Fibroblast of peridontal ligament (primary cell): ENCODE measurements around the gene MAML2.
A peak's percentile ranks its signal among the peaks of the same experiment; 100 is the strongest.

ENCODE experiments used
- DNase-seq: peaks from one replicate; pipeline ENCODE4 v3.0.0-alpha.2; 2010; ENCODE audit errors: extremely low read depth

MAML2 gene

GRCh38 chr11:96342961-96343711, at the start of gene MAML2:
Gene MAML2 (minus strand): TSS chr11:96343195. CDS start chr11:96341895, 1,300 bp downstream.
- peak; percentile 92 for DNase-seq

GRCh38 chr11:96391698-96392307, 48.8 kb upstream of the MAML2 start:
- DNase-seq, result no peak

- peak; percentile 48 for DNase-seq
Observed at GRCh38 chr11:96390488-96390792, 47.4 kb upstream of the MAML2 start.

- peak; percentile 86 for DNase-seq
Observed at GRCh38 chr11:96389720-96390487, 46.9 kb upstream of the MAML2 start, which contains the start of the genes CCDC82 and JRKL. Gene CCDC82 (minus strand): TSS chr11:96389912. CDS start chr11:96384747, 5,165 bp downstream. Gene JRKL (plus strand): TSS chr11:96390013. CDS start chr11:96390650, 637 bp downstream.

GRCh38 chr11:96388891-96389719, 46.1 kb upstream of the MAML2 start:
- DNase-seq, result no peak

- DNase-seq, result no peak
Observed at GRCh38 chr11:96385187-96385586, 42.2 kb upstream of the MAML2 start.

GRCh38 chr11:96384156-96384555, 41.2 kb upstream of the MAML2 start:
- no peak for DNase-seq

- no peak for DNase-seq
Observed at GRCh38 chr11:96376796-96377195, 33.8 kb upstream of the MAML2 start.

- DNase-seq, result no peak
Observed at GRCh38 chr11:96373826-96374225, 30.8 kb upstream of the MAML2 start.

- DNase-seq, result no peak
Observed at GRCh38 chr11:96367342-96367741, 24.3 kb upstream of the MAML2 start.

- peak; percentile 9 for DNase-seq
Observed at GRCh38 chr11:96366024-96366423, 23.0 kb upstream of the MAML2 start.

- DNase-seq, result no peak
Observed at GRCh38 chr11:96365493-96365892, 22.5 kb upstream of the MAML2 start.

GRCh38 chr11:96361778-96362177, 18.8 kb upstream of the MAML2 start:
- DNase-seq, result no peak

- no peak for DNase-seq
Observed at GRCh38 chr11:96358321-96358720, 15.3 kb upstream of the MAML2 start.

- DNase-seq, result no peak
Observed at GRCh38 chr11:96357794-96358193, 14.8 kb upstream of the MAML2 start.

- no peak for DNase-seq
Observed at GRCh38 chr11:96356848-96357247, 13.9 kb upstream of the MAML2 start.

- DNase-seq, result peak; percentile 61
Observed at GRCh38 chr11:96342014-96342960, 708 bp downstream of the MAML2 start.

- DNase-seq, result peak; percentile 67
Observed at GRCh38 chr11:96341211-96342013, 1.6 kb downstream of the MAML2 start.

- peak; percentile 70 for DNase-seq
Observed at GRCh38 chr11:96340555-96340885, 2.5 kb downstream of the MAML2 start.
